Neural cell (in vitro differentiated cells): ENCODE data around the gene ZNF467. TPM values are rescaled to one million over a fixed set of nuclear protein-coding genes. Genes with fewer than 3 reads are reported as not detected.

Experiments used
- H2AFZ ChIP-seq: fragments of 200-600, 300-800 bp; sonication (generic), shearing (Covaris generic); 2 replicates; pipeline ENCODE4 v1.6.0; 2014; ENCODE audit warnings: low read depth, mild to moderate bottlenecking, antibody characterized with exemption, low read length, moderate library complexity
- H3F3A ChIP-seq: fragments of 200-600 bp; shearing (Covaris generic); 2 replicates; pipeline ENCODE4 v1.6.1; 2016; ENCODE audit warnings: mild to moderate bottlenecking, moderate library complexity, mixed read lengths, antibody characterized with exemption, low read length; ENCODE audit not compliant: insufficient read depth, poor library complexity, severe bottlenecking
- H3K27ac ChIP-seq: fragments of 200-600, 300-800 bp; sonication (generic), shearing (Covaris generic); 2 replicates; pipeline ENCODE4 v1.5.1; 2014; ENCODE audit warnings: mild to moderate bottlenecking, low read length, moderate library complexity
- H3K27me3 ChIP-seq: fragments of 300-800, 200-600 bp; sonication (generic), shearing (Covaris generic); 2 replicates; pipeline ENCODE4 v1.6.0; 2014; ENCODE audit warnings: mild to moderate bottlenecking, low read depth, low read length, moderate library complexity; ENCODE audit not compliant: insufficient read depth
- H3K36me3 ChIP-seq: fragments of 300-800, 200-600 bp; sonication (generic), shearing (Covaris generic); 2 replicates; pipeline ENCODE4 v1.5.1; 2014; ENCODE audit warnings: mild to moderate bottlenecking, antibody characterized with exemption, low read length, moderate library complexity; ENCODE audit not compliant: insufficient read depth
- H3K4me2 ChIP-seq: fragments of 300-800, 200-600 bp; sonication (generic), shearing (Covaris generic); 2 replicates; pipeline ENCODE4 v1.6.0; 2014; ENCODE audit warnings: mild to moderate bottlenecking, low read length
- H3K4me3 ChIP-seq: fragments of 300-800, 200-600 bp; sonication (generic), shearing (Covaris generic); 2 replicates; pipeline ENCODE4 v1.5.1; 2014; ENCODE audit warnings: mild to moderate bottlenecking, low read length, moderate library complexity
- H3K79me2 ChIP-seq: fragments of 200-600 bp; shearing (Covaris generic); replicated peaks from 2 replicates; pipeline ENCODE4 v1.6.0; 2014; ENCODE audit warnings: mild to moderate bottlenecking, low read length, moderate library complexity; ENCODE audit not compliant: insufficient read depth
- H3K9ac ChIP-seq: fragments of 300-800, 200-600 bp; sonication (generic), shearing (Covaris generic); 2 replicates; pipeline ENCODE4 v1.6.1; 2016; ENCODE audit warnings: mild to moderate bottlenecking, low read length, mixed read lengths
- H3K9me2 ChIP-seq: fragments of 200-600 bp; shearing (Covaris generic); 2 replicates; pipeline ENCODE4 v1.6.1; 2016; ENCODE audit warnings: mild to moderate bottlenecking, low read length, mixed read lengths; ENCODE audit not compliant: insufficient read depth
- H3K9me3 ChIP-seq: fragments of 200-600, 300-800 bp; sonication (generic), shearing (Covaris generic); 2 replicates; pipeline ENCODE4 v1.6.1; 2016; ENCODE audit warnings: mild to moderate bottlenecking, mixed run types, low read length, moderate library complexity, mixed read lengths
- H4K20me1 ChIP-seq: fragments of 200-600 bp; shearing (Covaris generic); 2 replicates; pipeline ENCODE4 v1.6.1; 2016; ENCODE audit warnings: mild to moderate bottlenecking, mixed run types; ENCODE audit not compliant: insufficient read depth
- CTCF ChIP-seq: fragments of 450-650 bp; IDR thresholded peaks from 2 replicates; pipeline ENCODE4 v1.5.1; 2014; ENCODE audit warnings: antibody characterized with exemption, mild to moderate bottlenecking, moderate library complexity; ENCODE audit not compliant: poor library complexity, severe bottlenecking
- EP300 ChIP-seq: fragments of 450-650 bp; conservative IDR thresholded peaks from 2 replicates; pipeline ENCODE4 v1.6.1; 2014; ENCODE audit warnings: antibody characterized with exemption, mild to moderate bottlenecking, moderate library complexity; ENCODE audit not compliant: poor library complexity, severe bottlenecking
- EZH2 ChIP-seq: fragments of 200-600, 300-800 bp; shearing (Covaris generic), sonication (generic); IDR thresholded peaks from 2 replicates; pipeline ENCODE4 v1.6.1; 2014; ENCODE audit warnings: antibody characterized with exemption, low read length, borderline replicate concordance, mild to moderate bottlenecking; ENCODE audit not compliant: insufficient read depth, poor library complexity, severe bottlenecking
- MXI1 ChIP-seq: fragments of 450-650 bp; conservative IDR thresholded peaks from 2 replicates; pipeline ENCODE4 v1.6.1; 2014; ENCODE audit warnings: antibody characterized with exemption, mild to moderate bottlenecking; ENCODE audit not compliant: poor library complexity, severe bottlenecking
- POLR2AphosphoS5 ChIP-seq: IDR thresholded peaks from 2 replicates; pipeline ENCODE4 v1.6.1; 2012
- RAD21 ChIP-seq: fragments of 450-650 bp; conservative IDR thresholded peaks from 2 replicates; pipeline ENCODE4 v1.6.1; 2014; ENCODE audit warnings: antibody characterized with exemption, mild to moderate bottlenecking, moderate library complexity
- REST ChIP-seq: IDR thresholded peaks from 2 replicates; pipeline ENCODE4 v1.6.1; 2012; ENCODE audit warnings: borderline replicate concordance
- SMC3 ChIP-seq: fragments of 450-650 bp; conservative IDR thresholded peaks from 2 replicates; pipeline ENCODE4 v1.6.1; 2014; ENCODE audit warnings: antibody characterized with exemption, mild to moderate bottlenecking, moderate library complexity; ENCODE audit not compliant: poor library complexity
- TAF1 ChIP-seq: IDR thresholded peaks from 2 replicates; pipeline ENCODE4 v1.6.1; 2012; ENCODE audit warnings: low read depth
- polyA plus RNA-seq: library from polyadenylated mRNA; depleted of rRNA; stranded (reverse); fragments of >200 nt; gene quantifications from 2 replicates; pipeline ENCODE4 v1.2.3, GENCODE V29; 2014

ZNF467 gene
- polyA plus RNA-seq, 1 donor from 2014 or later = 11.9 TPM

- Histone ChIP-seq H3K9me2 (no peaks in the 10 kb centered on the region), H3K4me3 (no peak overlapping the region), H3K4me2 (no peak overlapping the region), H3K9me3 (no peaks in the 10 kb centered on the region), H4K20me1 (no peaks in the 10 kb centered on the region), H3K79me2 (no peaks in the 10 kb centered on the region), H2AFZ (no peak overlapping the region), H3K27me3 (no peaks in the 10 kb centered on the region), H3K9ac (no peak overlapping the region), H3F3A (no peaks in the 10 kb centered on the region), H3K36me3 (no peaks in the 10 kb centered on the region), H3K27ac (no peak overlapping the region)
- no peak for TF ChIP-seq MXI1
- no peak for TF ChIP-seq SMC3
- TF ChIP-seq EP300 = no peak
- TF ChIP-seq EZH2 = no peak
- no peak for TF ChIP-seq TAF1
- no peak for TF ChIP-seq CTCF
- no peak for TF ChIP-seq REST
- no peak for TF ChIP-seq RAD21
- TF ChIP-seq POLR2AphosphoS5 = no peak
These were observed 41.7 kb upstream of the ZNF467 start for GRCh38 chr7:149815121-149815520.

GRCh38 chr7:149814494-149814893, 41.1 kb upstream of the ZNF467 start:
- Histone ChIP-seq H2AFZ (no peak overlapping the region), H3K79me2 (no peaks in the 10 kb centered on the region), H3K9me2 (no peaks in the 10 kb centered on the region), H3K9me3 (no peaks in the 10 kb centered on the region), H3K27ac (no peak overlapping the region), H3K4me3 (no peak overlapping the region), H3K4me2 (no peak overlapping the region), H3K9ac (no peak overlapping the region), H3K27me3 (no peaks in the 10 kb centered on the region), H3K36me3 (no peaks in the 10 kb centered on the region), H4K20me1 (no peaks in the 10 kb centered on the region), H3F3A (no peaks in the 10 kb centered on the region)
- TF ChIP-seq POLR2AphosphoS5 (no peak), TAF1 (no peak), REST (no peak), MXI1 (no peak), CTCF (no peak), EP300 (no peak), EZH2 (no peak), SMC3 (no peak), RAD21 (no peak)
